Transverse colon (tissue), 4 donors: ENCODE measurements around the gene CLMN.

Experiments used
- CTCF ChIP-seq, 5 experiments: fragments of 200-600 bp in 3 of 5; fragments of 450-650 bp in 2 of 5; sonication (generic) in 3 of 5; IDR thresholded peaks; 1 replicate in 2 of 5; 2 replicates in 3 of 5; pipeline ENCODE4 v1.5.1; 2016 to 2017; ENCODE audit warnings: antibody characterized with exemption in 5 of 5, inconsistent platforms in 3 of 5, mild to moderate bottlenecking in 2 of 5, moderate library complexity in 1 of 5
- EP300 ChIP-seq: sonication (generic); formaldehyde crosslinking; IDR thresholded peaks from one replicate; pipeline ENCODE4 v1.6.1; 2017; ENCODE audit warnings: antibody characterized with exemption, low read depth
- POLR2A ChIP-seq: fragments of 450-650 bp; IDR thresholded peaks from one replicate; pipeline ENCODE4 v1.6.1; 2016; ENCODE audit warnings: antibody characterized with exemption, mild to moderate bottlenecking, moderate library complexity
- POLR2AphosphoS5 ChIP-seq, 3 donors: sonication (generic); formaldehyde crosslinking; IDR thresholded peaks; one replicate each; pipeline ENCODE4 v1.6.1; 2016; ENCODE audit warnings: antibody characterized with exemption in 3 of 3

GRCh38 chr14:95141684-95142083 is 178.0 kb downstream of the CLMN start:
- TF ChIP-seq CTCF (IDR thresholded peaks at IDR 0.05): no peak
- TF ChIP-seq POLR2A: no peak
- no peak for TF ChIP-seq POLR2AphosphoS5 (IDR thresholded peaks at IDR 0.05)
- TF ChIP-seq EP300: no peak
